SU-DHL-6 (cell line): ENCODE results near the gene KNOP1.

ENCODE experiments used
- EZH2phosphoT487 ChIP-seq: fragments of 200-600 bp; sonication (generic), shearing (Covaris generic); conservative IDR thresholded peaks from 2 replicates; pipeline ENCODE4 v1.6.1; 2018; ENCODE audit warnings: mild to moderate bottlenecking, antibody characterized with exemption, low read length, moderate library complexity, mixed read lengths
- TF ChIP-seq, protein P1 (sequence below): fragments of 200-600 bp; sonication (generic); IDR thresholded peaks from one replicate; pipeline ENCODE4 v1.5.1; 2017; ENCODE audit warnings: antibody characterized with exemption, mild to moderate bottlenecking, low read length, moderate library complexity; ENCODE audit not compliant: insufficient read depth, poor library complexity, severe bottlenecking

DNA sequence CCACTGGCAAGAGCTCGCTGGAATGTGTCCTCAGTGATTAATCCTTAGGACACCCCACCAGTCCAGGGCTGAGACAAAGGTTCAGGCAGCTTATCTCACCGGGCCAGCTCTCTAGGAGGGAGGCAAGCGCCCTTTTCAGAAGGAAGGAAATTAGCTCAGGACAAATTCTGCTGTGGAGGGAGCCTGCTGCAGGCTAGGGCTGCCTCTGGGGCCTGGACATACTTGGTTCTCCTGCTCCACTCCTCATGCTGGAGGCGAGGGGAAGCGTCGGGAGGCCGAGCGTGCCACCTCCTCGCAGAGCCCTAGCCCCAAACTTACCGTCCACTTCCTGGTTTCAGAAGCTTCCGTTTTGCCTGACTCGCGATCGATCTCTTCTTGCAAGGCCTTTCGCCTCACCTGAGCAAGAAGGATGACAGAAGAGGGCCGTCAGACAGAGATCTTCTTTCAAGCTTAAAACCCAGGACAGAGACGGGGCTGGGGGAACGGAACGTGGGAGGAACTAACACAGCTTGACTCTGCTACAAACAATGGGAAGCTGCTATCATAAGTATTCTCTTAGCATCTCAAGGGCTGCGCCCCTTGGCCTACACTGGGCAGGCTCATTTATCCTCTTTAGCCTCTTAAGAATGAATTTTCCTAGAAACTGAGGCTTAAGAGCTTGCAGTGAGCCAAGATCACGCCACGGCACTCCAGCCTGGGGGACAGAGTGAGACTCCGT is 7.7 kb downstream of the KNOP1 start:
- TF ChIP-seq, protein P1, sequence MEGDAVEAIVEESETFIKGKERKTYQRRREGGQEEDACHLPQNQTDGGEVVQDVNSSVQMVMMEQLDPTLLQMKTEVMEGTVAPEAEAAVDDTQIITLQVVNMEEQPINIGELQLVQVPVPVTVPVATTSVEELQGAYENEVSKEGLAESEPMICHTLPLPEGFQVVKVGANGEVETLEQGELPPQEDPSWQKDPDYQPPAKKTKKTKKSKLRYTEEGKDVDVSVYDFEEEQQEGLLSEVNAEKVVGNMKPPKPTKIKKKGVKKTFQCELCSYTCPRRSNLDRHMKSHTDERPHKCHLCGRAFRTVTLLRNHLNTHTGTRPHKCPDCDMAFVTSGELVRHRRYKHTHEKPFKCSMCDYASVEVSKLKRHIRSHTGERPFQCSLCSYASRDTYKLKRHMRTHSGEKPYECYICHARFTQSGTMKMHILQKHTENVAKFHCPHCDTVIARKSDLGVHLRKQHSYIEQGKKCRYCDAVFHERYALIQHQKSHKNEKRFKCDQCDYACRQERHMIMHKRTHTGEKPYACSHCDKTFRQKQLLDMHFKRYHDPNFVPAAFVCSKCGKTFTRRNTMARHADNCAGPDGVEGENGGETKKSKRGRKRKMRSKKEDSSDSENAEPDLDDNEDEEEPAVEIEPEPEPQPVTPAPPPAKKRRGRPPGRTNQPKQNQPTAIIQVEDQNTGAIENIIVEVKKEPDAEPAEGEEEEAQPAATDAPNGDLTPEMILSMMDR: no peak
- no peak for TF ChIP-seq EZH2phosphoT487
